T-helper 1 cell (primary cell): ENCODE data around the gene ONECUT3.

Experiments used
- DNase-seq, 5 donors: peaks; one replicate each; pipeline ENCODE4 v3.0.0-alpha.2; 2012 to 2020

The ONECUT3 gene

DNA sequence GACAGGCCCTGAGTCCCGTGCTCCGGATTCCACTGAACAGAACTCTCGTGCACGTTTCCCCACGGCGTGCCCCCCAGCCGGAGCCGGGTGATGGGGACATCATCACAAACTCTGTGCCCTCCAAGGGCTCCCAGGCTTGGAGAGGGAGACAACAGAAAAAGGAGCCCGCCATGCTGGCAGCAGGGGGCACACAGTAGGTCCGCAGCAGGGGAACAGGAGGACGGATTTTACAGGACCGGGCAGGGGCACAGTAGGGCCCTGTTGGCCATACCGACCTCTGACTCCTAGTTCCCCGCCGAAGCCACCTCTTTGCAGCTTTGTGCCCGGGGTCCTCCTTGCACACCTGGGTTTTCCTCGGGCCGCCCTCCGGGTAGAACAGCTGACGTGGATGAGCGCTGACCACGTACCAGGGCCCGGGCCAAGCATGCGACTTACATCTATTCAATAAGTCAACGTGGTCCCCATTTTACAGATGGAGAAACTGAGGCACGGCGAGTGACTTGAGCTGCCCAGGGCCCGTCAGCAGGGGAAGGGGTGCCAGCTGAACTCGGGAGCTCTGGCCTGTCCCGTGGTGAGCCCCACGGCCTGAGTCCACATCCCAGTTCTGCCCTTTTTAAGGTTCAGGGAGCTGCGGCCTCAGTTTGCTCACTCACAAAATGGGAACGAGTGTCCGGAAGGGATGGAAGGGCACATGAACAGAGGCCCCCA is 10.2 kb upstream of the ONECUT3 start:
- no peak for DNase-seq

DNA sequence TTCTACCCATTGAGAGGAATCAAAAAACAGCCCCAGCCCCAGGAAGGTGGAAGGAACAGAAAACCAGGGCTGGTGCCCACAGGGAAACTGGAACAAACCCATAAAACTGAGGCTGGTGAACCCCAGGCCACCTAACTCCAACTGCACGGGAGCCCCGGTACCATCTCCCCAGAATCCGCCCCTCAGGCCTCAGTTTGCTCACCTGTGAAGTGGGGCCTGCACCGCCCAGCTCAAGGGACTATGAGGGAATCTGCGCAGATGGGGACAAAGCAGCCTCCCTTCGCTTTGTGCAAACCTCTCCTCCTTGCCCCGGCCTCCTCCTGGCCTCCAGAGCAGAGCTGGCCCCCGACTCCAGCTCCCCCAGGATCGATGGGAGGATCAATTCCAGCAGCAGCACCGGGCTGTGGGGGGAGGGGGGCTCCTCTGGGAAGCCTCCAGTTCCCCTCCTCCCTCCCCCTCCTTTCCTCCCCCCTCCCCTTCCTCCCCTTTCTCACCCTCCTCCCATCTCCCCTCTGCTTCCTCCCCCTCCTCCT is 9.1 kb upstream of the ONECUT3 start:
- no peak for DNase-seq

DNA sequence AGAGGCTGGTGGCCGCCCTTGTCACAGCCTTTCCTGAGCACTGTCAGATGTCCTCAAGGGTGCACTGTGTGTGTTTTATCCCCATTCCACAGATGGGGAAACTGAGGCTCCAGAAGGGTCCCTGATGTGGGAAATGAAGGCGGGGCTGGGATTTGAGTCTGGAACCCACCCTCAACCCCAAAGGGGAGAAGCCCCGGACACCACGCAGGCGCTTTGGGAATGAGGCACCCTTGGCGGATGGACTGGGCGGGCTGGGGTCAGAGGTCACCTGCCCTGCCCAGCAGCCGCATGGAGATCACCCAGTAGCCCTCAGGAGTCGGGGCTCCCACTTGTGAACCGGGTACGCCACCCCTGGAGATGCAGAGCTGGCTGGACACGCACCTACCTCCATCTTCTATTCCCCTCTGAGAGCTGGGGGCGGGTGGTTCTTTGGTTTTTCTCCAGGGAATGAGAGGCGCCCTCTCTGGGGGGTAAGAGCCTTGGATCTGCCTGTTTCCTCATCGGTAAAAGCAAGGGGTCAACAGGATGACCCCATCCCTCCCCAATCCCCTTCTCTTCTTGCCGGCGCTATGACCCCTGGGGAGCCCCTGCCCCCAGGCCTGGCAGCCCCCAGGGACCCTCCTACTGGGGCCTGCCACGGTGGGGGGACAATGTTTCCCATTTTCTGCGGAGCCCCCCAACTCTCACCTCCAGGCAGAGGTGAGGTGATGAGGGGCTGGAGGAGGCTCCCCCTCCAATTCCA is 8.3 kb upstream of the ONECUT3 start:
- no peak for DNase-seq

DNA sequence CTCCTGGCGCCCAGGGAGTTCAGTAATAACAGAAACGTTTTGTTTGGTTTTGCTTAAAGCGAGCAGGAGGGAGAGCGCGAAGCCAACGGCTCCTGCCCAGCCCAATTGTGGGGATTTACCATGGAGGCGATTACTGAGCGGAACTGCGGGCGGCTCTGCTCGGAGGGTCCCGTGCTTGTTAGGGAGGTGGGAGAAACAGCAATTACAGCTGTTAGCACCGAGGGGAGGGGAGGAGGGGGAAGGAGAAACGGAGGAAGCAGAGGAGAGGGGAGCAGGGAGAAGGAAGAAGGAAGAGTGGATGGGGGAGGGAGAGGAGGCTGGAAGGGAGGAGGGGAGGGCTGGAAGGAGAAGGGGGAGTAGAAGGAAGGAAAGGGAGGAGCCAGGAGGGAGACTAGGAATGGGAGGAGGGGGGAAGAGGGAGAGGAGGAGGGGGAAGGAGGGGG is 7.7 kb upstream of the ONECUT3 start:
- DNase-seq: no peak

DNA sequence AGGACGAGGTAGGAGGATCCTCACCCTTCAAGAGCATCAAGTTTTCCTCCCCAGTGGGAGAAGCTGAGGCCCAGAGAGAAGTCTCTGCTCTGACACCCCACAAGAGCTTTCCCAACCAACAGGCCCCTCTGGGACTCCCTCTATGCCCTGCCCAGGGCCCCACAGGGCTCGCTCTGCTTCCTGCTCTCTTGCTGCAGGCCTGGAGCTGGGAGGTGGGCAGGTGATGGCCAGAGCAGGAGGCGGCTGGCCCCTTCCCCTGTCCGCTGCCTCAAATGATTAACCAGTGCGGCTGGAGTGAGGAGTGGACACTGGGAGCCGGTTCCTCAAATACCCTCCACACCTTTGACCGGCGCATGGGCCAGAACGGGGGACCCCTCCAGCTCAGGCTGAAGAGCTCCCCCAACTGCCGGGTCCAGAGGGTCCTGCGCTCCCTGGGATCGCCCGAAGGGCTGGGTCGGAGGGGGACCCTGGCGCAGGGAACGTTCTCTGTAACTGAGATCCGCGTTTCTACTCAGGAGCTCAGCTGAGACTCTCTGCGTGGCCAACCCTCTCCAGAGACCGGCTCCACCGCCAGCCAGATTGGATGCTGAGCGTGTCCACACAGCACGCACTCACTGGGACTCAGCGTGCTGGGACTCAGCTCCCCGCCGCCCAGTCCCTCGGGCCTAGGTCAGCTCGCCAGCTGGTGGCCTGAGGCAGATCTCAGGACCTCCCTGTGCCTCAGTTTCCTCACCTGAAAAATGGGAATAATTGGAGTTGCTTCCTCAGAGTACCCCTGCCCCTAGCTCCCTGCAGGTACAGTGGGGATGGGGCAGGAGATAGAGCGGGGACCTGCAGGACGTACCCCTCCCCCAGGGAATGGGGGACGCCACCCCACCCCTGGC is 6.7 kb upstream of the ONECUT3 start:
- no peak for DNase-seq

DNA sequence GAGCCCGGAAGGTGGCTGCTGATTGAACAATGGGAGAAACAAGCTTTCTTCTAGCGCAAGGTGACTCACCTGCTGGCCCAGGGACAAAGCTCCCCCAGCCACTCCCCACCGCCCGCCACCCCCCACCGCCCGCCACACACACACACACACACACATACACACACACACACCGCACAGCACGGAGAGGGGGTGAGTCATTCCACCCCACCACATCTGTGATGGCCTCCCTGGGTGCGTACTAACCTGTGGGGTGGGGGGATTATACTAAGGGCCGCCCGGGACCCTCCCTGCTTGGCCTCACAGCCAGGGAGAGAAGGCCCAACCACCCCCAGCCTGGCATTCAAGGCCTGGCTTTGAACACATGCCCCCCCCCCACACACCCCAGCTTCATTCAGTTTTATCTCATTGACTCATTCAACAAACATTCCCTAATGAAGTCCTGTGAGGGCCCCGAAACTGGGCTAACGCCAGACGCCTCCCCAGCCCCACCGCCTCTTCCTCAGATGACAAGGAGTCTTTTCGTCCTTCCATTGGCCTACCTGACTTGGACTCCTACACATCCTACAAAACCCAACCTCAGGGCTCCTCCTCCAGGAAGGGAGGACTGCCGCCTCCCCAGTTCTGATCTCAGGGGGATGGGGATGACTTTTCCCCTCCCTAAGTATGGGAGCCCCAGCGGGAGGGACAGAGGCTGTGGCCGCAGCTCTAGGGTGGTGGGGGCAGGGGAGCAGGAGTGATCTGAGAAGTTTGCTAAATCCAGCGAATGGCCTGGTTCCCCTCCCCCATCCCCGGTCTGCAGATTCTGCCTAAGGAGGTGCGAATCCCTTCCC is 5.8 kb upstream of the ONECUT3 start:
- DNase-seq: no peak

DNA sequence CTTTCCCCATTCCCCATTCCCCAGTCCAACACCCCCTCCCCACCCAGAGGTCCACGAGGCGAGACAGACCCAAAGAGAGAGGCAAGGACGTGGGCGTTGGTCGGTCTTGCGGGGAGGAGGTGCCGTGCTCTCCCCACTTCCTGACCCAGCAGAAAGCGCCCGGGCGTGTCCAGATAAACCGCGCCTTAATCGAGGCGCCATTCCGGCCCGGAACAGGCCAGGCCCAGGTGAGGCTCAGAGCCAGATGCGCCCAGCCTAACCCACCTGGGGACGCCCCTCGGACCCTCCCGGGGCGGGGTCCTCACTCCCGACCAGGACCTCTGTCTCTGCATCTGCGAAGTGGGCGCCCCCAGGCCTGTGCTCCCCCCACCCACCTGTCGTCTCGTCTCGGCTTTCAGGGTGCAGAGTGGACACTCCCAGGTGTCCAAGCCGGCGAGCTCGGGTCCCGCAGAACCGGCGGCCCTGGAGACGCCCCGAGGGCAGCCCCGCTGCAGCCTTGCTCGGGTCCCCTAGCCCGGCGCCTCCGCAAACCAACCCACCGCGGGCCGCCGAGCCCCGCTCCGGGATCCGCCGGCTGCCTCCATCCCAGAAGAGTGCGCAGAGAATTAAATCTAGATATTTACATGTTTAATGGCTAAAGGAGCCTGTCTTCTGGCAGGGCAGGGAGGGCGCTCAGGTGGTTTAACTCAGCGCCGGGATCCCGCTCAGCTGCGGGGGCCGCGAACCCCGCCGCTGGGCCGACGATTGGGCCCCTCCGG is 5.0 kb upstream of the ONECUT3 start:
- DNase-seq: no peak

DNA sequence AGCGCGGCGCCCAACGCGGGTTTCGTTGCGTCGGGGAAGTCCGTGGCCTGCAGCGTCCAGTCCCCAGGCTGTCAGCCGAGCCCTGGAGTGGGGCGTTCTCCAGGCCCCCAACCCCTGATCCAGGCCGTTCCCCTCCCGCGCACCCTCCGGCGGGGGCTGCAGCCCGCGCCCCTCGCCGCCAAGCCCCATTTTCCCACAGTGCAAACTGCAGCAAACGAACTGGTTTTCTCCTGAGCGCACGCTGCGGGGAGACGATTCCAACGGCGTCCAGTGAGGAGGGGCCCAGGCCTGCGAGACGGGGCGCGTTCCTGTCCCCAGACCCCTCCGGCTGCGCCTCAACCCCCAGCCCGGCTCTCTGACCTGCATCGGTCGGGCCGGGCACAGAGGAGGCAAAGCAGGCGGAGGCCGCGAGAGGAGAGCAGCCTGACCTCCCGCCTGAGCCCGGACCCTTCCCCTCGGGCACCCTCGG is 4.4 kb upstream of the ONECUT3 start:
- no peak for DNase-seq

DNA sequence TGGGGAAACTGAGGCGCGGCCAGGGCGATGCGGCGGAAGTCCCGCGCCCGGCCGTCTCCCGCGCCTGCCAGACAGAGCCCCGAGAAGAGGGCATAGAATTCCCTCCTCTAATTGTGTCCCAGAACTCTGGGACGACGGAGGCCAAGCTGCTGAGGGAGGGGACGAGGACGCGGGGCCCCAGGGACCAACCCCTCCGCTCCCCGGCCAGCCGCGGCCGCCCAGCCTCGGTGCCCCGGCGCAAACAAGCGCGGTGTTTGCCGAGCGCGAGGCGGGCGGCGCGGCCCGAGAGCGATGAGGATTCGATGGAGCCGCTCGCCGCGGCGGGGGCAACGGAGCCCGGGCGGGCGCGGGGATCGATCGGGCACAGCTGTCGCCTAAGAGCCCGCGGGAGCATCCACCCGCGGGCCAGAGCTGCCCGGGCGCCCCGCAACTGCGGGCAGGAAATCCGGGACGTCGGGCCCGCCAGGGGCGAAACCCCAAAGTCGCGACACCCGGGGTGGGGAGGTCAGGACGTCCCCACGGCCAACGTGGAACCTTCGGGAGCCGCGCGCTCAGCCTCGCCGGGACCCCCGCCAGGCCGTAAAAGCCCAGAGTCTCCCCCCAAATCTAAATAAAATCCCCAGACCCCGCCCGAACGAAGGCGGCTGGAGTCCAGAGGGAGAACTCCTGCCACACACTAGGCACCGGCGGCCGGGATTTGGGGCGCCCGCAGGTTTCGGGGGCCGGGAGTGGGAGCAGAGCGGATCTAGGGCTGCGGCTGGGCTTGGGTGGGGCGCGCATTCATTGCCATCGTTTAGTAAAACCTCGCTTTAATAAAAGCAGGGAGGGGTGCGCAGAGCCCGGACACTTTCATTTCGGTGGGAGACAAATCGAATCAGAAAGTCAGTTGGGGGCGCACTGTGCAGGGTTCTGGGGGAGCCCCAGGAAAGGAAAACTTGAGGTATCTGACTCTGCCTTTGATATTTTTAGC is 3.6 kb upstream of the ONECUT3 start:
- no peak for DNase-seq

DNA sequence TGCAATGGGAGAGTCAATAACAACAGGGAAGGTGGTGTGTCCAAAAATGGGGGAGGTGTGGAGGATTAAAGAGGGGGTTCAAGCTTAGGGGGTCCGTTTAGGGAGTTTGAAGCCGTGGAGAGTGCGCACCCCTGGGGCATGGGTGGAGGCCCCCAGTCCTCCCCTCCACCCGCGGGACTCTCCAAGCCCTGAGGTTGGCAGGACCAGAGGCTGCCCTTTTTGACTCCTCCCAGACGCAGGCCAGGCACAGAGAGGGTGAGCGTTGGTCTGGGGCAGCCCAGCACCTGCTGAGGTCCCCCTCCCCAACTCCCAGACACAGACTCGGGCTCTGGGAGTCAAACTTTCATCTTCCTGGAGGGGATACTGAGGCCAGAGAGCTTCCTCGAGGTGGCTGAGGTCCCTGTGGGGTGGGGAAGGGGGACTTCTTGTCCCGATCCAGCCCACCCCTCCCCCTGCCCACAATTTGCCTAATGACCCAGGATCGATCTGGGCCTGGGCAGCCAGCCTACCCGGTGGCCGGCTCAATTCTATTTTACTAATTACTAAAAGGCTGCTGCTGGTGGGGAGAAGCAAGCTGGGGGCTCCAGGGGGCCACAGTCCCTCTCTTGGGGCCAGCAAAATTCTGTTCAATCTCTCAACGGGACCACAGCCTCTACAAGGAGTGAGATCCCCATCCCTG is 2.8 kb upstream of the ONECUT3 start:
- DNase-seq: no peak

DNA sequence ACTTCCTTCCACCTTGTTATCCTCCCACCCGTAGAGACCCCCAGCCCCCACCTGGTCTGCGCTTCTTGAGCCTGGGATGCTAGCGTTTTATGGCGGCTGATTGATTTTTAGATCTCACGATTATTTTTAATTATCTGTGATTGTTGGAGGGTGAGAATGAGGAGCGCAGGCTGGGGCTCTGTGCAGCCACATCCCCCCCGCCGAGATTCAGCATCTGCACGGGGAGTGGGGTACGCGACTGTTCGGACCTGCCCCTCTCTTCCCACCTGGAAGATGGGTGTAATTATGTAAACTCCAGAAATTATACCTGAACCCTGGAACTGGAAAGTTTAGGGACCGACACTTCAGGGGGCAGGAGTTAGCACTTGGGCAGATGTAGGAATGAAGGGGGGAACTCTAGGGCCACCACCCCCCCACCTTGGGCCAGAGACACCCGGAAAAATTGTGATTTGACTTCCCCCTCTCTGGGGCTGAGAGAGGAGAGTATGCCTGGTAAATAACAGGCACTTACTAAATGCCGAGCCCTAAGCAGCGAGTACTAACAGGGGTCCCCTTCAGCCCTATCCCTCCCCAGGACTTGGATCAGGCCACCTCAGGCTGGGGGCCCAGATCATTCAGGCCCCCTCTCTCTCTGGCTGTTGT is 1.8 kb upstream of the ONECUT3 start:
- no peak for DNase-seq

DNA sequence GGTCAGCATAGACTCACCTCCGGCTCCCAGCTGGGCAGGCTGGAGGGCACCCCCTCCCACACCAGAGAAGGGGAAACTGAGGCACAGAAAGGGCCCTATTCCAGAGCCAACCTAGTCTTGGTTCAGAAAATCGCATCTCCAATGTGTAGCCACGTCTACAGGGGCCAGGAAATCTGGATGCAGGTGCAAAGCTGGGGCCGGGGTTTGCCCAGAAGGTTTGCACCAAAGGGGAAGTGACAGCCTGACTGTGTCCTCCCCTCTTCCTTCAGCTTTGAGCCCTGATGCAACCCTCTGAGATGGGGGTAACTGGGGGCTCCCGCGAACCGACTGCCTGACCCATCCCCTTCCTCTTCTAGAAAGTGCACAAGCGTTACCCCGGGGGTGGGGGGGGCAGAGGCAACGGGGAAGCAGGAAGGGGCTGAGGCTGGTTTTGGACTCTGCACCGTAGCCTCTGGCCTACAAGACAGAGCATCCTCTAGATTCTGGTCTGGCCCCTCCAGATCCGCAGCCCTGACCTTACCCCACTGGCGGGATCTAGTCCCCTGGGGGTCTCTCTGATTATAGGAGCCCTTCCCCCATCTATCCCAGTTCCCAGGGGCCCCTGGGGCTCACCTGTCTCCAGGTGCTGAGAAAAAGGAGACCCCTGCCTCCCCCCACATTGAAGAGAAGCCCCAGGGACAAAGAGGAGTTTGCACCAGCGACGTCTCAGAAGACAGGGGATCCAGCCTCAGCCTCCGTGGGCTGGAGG is 1.1 kb upstream of the ONECUT3 start:
- DNase-seq: no peak

DNA sequence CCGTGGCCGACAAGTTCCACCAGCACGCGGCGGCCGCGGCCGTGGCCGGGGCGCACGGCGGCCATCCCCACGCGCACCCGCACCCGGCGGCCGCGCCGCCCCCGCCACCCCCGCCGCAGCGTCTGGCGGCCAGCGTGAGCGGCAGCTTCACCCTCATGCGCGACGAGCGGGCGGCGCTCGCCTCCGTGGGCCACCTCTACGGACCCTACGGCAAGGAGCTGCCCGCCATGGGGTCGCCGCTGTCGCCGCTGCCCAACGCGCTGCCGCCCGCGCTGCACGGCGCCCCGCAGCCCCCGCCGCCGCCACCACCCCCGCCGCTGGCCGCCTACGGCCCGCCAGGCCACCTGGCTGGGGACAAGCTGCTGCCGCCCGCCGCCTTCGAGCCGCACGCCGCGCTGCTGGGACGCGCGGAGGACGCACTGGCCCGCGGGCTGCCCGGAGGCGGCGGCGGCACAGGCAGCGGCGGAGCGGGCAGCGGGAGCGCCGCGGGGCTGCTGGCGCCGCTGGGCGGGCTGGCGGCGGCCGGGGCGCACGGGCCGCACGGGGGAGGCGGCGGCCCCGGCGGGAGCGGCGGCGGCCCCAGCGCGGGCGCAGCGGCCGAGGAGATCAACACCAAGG is 821 bp downstream of the ONECUT3 start:
- DNase-seq: no peak

DNA sequence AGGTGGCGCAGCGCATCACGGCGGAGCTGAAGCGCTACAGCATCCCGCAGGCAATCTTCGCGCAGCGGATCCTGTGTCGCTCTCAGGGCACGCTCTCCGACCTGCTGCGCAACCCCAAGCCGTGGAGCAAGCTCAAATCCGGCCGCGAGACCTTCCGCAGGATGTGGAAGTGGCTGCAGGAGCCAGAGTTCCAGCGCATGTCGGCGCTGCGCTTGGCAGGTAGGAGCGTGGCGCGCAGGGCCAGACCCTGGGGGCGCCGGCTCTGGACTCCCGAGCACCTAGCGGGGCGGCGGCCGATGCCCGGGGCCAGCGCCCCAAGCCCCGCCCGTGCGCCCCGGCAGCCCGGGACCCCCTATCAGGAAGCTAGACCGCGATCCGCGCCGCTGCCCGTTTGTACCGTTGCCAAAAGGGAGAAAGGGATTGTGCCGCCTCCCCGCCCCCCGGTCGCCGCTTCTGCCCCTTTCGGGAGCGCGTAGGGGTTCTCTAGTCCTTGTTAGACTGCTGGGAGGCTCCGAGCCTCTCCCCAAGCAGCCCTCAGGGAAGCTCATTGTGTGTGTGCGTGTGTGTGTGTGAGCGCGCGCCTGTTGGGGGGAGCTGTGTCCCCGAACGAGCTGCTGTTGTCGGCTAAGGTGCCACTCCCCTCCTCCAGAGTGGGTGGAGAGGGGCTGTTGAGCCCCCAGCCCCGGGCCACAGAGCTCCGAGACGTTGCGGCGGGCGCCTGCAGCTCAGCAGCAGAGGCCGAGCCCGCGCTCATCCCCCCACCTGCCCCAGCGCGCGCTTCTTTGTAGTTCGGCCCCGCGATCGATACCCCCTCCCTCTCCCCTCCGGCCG is 1.5 kb downstream of the ONECUT3 start:
- DNase-seq: peak in 1 of 5 donors; percentile 36

DNA sequence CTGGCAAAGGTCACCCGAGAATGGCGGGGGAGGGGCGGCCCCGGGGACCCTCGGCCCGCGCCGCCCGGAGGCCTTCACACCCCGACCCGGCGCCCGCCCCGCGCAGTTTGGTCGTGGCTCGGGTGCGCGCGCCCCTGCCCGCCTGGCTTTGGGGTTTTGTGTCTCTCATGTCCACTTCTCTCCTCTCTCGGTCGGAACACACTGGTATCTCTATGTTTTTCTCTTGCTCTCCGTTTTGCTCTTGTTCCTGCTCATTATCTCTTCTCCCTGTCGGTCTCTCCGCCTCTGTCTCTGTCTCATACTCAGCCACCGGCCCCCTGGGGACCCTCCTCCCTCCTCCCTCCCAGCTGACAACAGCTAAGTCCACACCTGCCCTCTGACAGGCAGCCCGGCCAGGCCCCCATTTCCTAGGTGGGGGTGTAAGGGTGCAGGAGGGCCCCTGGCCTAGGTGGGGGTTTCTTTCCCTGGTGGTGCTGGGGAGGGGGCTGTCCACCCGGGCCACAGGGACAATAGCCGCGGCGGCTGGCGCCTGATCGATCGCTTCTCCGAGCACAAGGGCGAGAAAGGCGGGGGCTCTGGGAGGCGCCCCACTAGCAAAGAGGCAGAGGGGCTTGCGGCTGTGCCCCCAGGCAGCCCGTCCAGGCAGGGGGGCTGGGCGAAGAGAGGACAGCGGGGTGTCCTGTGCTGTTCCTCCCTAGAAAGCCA is 2.3 kb downstream of the ONECUT3 start:
- no peak for DNase-seq

DNA sequence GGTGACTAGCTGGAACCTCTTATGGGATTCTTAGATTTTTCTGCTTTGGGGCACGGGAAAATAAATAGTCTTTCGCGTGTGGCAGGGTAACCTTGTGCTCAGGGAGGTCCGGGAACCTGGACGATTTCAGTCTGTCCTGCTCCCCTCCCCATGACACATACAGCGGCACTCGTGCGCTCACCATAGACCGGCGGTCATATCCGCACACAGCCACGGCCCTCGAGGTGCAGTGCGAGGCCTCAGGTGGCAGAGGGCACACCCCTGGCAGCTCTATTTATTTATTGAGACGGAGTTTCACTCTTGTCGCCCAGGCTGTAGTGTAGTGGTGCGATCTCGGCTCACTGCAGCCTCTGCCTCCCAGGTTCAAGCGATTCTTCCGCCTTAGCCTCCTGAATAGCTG is 3.0 kb downstream of the ONECUT3 start:
- no peak for DNase-seq
